ENCODE results near the gene PTPRN2. TPM values are rescaled to one million over a fixed set of nuclear protein-coding genes. Genes with fewer than 3 reads are reported as not detected.
"Not testable (repeated sequence)": the region's sequence is repeated elsewhere in the genome, so short reads cannot be mapped to it uniquely, and the experiment has no call there.

PTPRN2 gene
- total RNA-seq, 3 donors from 2014 or later = 0.43 to 0.66 (median 0.63) TPM

- no peaks in the 10 kb centered on the region for H3K36me3 Mint-ChIP-seq (ENCODE audit: insufficient read depth)
- H3K4me1 Mint-ChIP-seq (ENCODE audit: low read depth) = no peaks in the 10 kb centered on the region
- H3K27me3 Mint-ChIP-seq (ENCODE audit: low read depth) = peaks cover 5% of the 10 kb centered on the region
- H3K4me3 Mint-ChIP-seq = no peak overlapping the region
- no peaks in the 10 kb centered on the region for H3K9me3 Mint-ChIP-seq
- ATAC-seq (no peak), DNase-seq (no peak)
Observed at GRCh38 chr7:158407581-158408317, 179.9 kb downstream of the PTPRN2 start.

GRCh38 chr7:158406801-158407200 is 180.8 kb downstream of the PTPRN2 start:
- Mint-ChIP-seq H3K4me3 (no peak overlapping the region), H3K36me3 (ENCODE audit: insufficient read depth) (no peaks in the 10 kb centered on the region), H3K9me3 (no peaks in the 10 kb centered on the region), H3K4me1 (ENCODE audit: low read depth) (no peaks in the 10 kb centered on the region), H3K27me3 (ENCODE audit: low read depth) (peaks cover 5% of the 10 kb centered on the region)
- ATAC-seq (no peak), DNase-seq (no peak)

GRCh38 chr7:158406364-158406763 is 181.3 kb downstream of the PTPRN2 start:
- no peak for ATAC-seq

GRCh38 chr7:158405771-158406170 is 181.9 kb downstream of the PTPRN2 start:
- H3K4me3 Mint-ChIP-seq; H3K4me1 Mint-ChIP-seq (ENCODE audit: low read depth); H3K36me3 Mint-ChIP-seq (ENCODE audit: insufficient read depth); H3K27me3 Mint-ChIP-seq (ENCODE audit: low read depth); ATAC-seq; DNase-seq; H3K9me3 Mint-ChIP-seq: not testable (repeated sequence)

More at GRCh38 chr7:158406364-158406763, 181.3 kb downstream of the PTPRN2 start:
- Mint-ChIP-seq H3K4me1 (ENCODE audit: low read depth) (no peaks in the 10 kb centered on the region), H3K9me3 (no peaks in the 10 kb centered on the region), H3K27me3 (ENCODE audit: low read depth) (peaks cover 5% of the 10 kb centered on the region), H3K4me3 (no peak overlapping the region), H3K36me3 (ENCODE audit: insufficient read depth) (no peaks in the 10 kb centered on the region)
- no peak for DNase-seq

GRCh38 chr7:158405324-158405723 is 182.3 kb downstream of the PTPRN2 start:
- H3K36me3 Mint-ChIP-seq (ENCODE audit: insufficient read depth) = no peaks in the 10 kb centered on the region
- ATAC-seq (no peak), DNase-seq (no peak)
- peaks cover 3% of the 10 kb centered on the region for H3K27me3 Mint-ChIP-seq (ENCODE audit: low read depth)
- H3K4me3 Mint-ChIP-seq = no peak overlapping the region
- H3K9me3 Mint-ChIP-seq = peaks cover under 1% of the 10 kb centered on the region
- H3K4me1 Mint-ChIP-seq (ENCODE audit: low read depth) = no peaks in the 10 kb centered on the region

- Mint-ChIP-seq H3K36me3 (ENCODE audit: insufficient read depth) (no peaks in the 10 kb centered on the region), H3K9me3 (peaks cover 4% of the 10 kb centered on the region), H3K27me3 (ENCODE audit: low read depth) (no peaks in the 10 kb centered on the region), H3K4me1 (ENCODE audit: low read depth) (no peaks in the 10 kb centered on the region), H3K4me3 (no peak overlapping the region)
- ATAC-seq (no peak), DNase-seq (no peak)
Observed at GRCh38 chr7:158404031-158404761, 183.4 kb downstream of the PTPRN2 start.

- no peaks in the 10 kb centered on the region for H3K4me1 Mint-ChIP-seq (ENCODE audit: low read depth)
- no peaks in the 10 kb centered on the region for H3K27me3 Mint-ChIP-seq (ENCODE audit: low read depth)
- DNase-seq (no peak), ATAC-seq (no peak)
- no peak overlapping the region for H3K4me3 Mint-ChIP-seq
- no peaks in the 10 kb centered on the region for H3K36me3 Mint-ChIP-seq (ENCODE audit: insufficient read depth)
- H3K9me3 Mint-ChIP-seq = peaks cover 11% of the 10 kb centered on the region
Observed at GRCh38 chr7:158403013-158403821, 184.4 kb downstream of the PTPRN2 start.

- DNase-seq (no peak), ATAC-seq (no peak)
- no peaks in the 10 kb centered on the region for H3K27me3 Mint-ChIP-seq (ENCODE audit: low read depth)
- H3K36me3 Mint-ChIP-seq (ENCODE audit: insufficient read depth) = no peaks in the 10 kb centered on the region
- H3K9me3 Mint-ChIP-seq = peaks cover 11% of the 10 kb centered on the region
- no peaks in the 10 kb centered on the region for H3K4me1 Mint-ChIP-seq (ENCODE audit: low read depth)
- H3K4me3 Mint-ChIP-seq = no peak overlapping the region
Observed at GRCh38 chr7:158402471-158402870, 185.2 kb downstream of the PTPRN2 start.

- ATAC-seq = no peak
- Mint-ChIP-seq H3K9me3 (peaks cover 11% of the 10 kb centered on the region), H3K4me3 (no peak overlapping the region), H3K36me3 (ENCODE audit: insufficient read depth) (no peaks in the 10 kb centered on the region), H3K4me1 (ENCODE audit: low read depth) (no peaks in the 10 kb centered on the region), H3K27me3 (ENCODE audit: low read depth) (no peaks in the 10 kb centered on the region)
- DNase-seq = no peak
Observed at GRCh38 chr7:158401826-158402225, 185.8 kb downstream of the PTPRN2 start.

GRCh38 chr7:158401295-158401694 is 186.3 kb downstream of the PTPRN2 start:
- ATAC-seq = no peak
- no peaks in the 10 kb centered on the region for H3K27me3 Mint-ChIP-seq (ENCODE audit: low read depth)
- no peak overlapping the region for H3K4me3 Mint-ChIP-seq

GRCh38 chr7:158400601-158401225 is 186.9 kb downstream of the PTPRN2 start:
- Mint-ChIP-seq H3K4me1 (ENCODE audit: low read depth) (no peaks in the 10 kb centered on the region), H3K36me3 (ENCODE audit: insufficient read depth) (no peaks in the 10 kb centered on the region), H3K27me3 (ENCODE audit: low read depth) (no peaks in the 10 kb centered on the region), H3K9me3 (peaks cover 11% of the 10 kb centered on the region), H3K4me3 (no peak overlapping the region)
- DNase-seq = no peak
- no peak for ATAC-seq

More at GRCh38 chr7:158401295-158401694, 186.3 kb downstream of the PTPRN2 start:
- Mint-ChIP-seq H3K9me3 (peaks cover 11% of the 10 kb centered on the region), H3K36me3 (ENCODE audit: insufficient read depth) (no peaks in the 10 kb centered on the region), H3K4me1 (ENCODE audit: low read depth) (no peaks in the 10 kb centered on the region)
- DNase-seq = no peak

GRCh38 chr7:158399762-158400161 is 187.9 kb downstream of the PTPRN2 start:
- H3K36me3 Mint-ChIP-seq (ENCODE audit: insufficient read depth) = no peaks in the 10 kb centered on the region
- no peak overlapping the region for H3K4me3 Mint-ChIP-seq
- no peak for ATAC-seq
- H3K27me3 Mint-ChIP-seq (ENCODE audit: low read depth) = no peaks in the 10 kb centered on the region
- no peak for DNase-seq
- H3K9me3 Mint-ChIP-seq = peaks cover 11% of the 10 kb centered on the region
- H3K4me1 Mint-ChIP-seq (ENCODE audit: low read depth) = no peaks in the 10 kb centered on the region

GRCh38 chr7:158398750-158399149 is 188.9 kb downstream of the PTPRN2 start:
- H3K4me1 Mint-ChIP-seq (ENCODE audit: low read depth) = no peaks in the 10 kb centered on the region
- H3K9me3 Mint-ChIP-seq = peaks cover 11% of the 10 kb centered on the region
- no peak for DNase-seq
- H3K4me3 Mint-ChIP-seq = no peak overlapping the region
- no peak for ATAC-seq
- no peaks in the 10 kb centered on the region for H3K36me3 Mint-ChIP-seq (ENCODE audit: insufficient read depth)
- H3K27me3 Mint-ChIP-seq (ENCODE audit: low read depth) = no peaks in the 10 kb centered on the region

GRCh38 chr7:158397885-158398284 is 189.7 kb downstream of the PTPRN2 start:
- Mint-ChIP-seq H3K4me3 (no peak overlapping the region), H3K36me3 (ENCODE audit: insufficient read depth) (no peaks in the 10 kb centered on the region), H3K27me3 (ENCODE audit: low read depth) (no peaks in the 10 kb centered on the region), H3K4me1 (ENCODE audit: low read depth) (no peaks in the 10 kb centered on the region), H3K9me3 (peaks cover 11% of the 10 kb centered on the region)
- DNase-seq (no peak), ATAC-seq (no peak)

Data from activated T-cell treated with anti-CD3 and anti-CD28 coated beads, Interleukin-2, amount 50 U/mL, for 4 hours (primary cell).